SK-N-SH (cell line): Measurements from ENCODE around the gene CALCR. TPM values are rescaled to one million over a fixed set of nuclear protein-coding genes. Genes with fewer than 3 reads are reported as not detected.

Source experiments
- CTCF ChIA-PET: fragments of 300-600, 350-600 bp; formaldehyde crosslinking; extraction: SDS; loops from one replicate; lab custom pipeline; 2021; lab: Yijun Ruan, JAX
- POLR2A ChIA-PET: fragments of 350-600 bp; sonication (Branson Sonifier 250); formaldehyde crosslinking; extraction: SDS; loops from one replicate; lab custom pipeline; 2020; ENCODE audit warnings: antibody characterized with exemption, inconsistent platforms; lab: Yijun Ruan, JAX
- DNase-seq: peaks from one replicate; pipeline ENCODE4 v3.0.0; 2012
- H2AFZ ChIP-seq: fragments of 200-600 bp; sonication (generic); 2 replicates; pipeline ENCODE4 v1.8.1; 2016; ENCODE audit warnings: antibody characterized with exemption, mild to moderate bottlenecking, low read depth
- H3F3A ChIP-seq: fragments of 200-600 bp; sonication (generic); replicated peaks from 2 replicates; pipeline ENCODE3; 2016; ENCODE audit warnings: antibody characterized with exemption, mild to moderate bottlenecking; ENCODE audit not compliant: insufficient read depth
- H3K27ac ChIP-seq, 2 experiments: fragments of 200-500 bp in 1 of 2; fragments of 200-600 bp in 1 of 2; sonication (Bioruptor generic) in 1 of 2; sonication (generic), shearing (Covaris generic) in 1 of 2; 2 replicates each; pipeline versions ENCODE4 v1.5.1 to v1.6.1; 2014 to 2016; ENCODE audit warnings: low read depth in 2 of 2, inconsistent platforms in 1 of 2, low read length in 1 of 2, mild to moderate bottlenecking in 1 of 2, mixed read lengths in 1 of 2
- H3K27me3 ChIP-seq: fragments of 200-600 bp; sonication (generic), shearing (Covaris generic); 2 replicates; pipeline ENCODE4 v1.6.1; 2016; ENCODE audit warnings: mixed run types; ENCODE audit not compliant: insufficient read depth
- H3K36me3 ChIP-seq, 2 experiments: fragments of 200-500 bp in 1 of 2; fragments of 200-600 bp in 1 of 2; sonication (Bioruptor generic) in 1 of 2; sonication (generic) in 1 of 2; replicated peaks in 1 of 2; 2 replicates each; pipeline versions ENCODE3 to v1.5.1; 2014 to 2016; ENCODE audit warnings: low read length in 1 of 2, mild to moderate bottlenecking in 1 of 2; ENCODE audit not compliant: insufficient read depth in 2 of 2, control insufficient read depth in 1 of 2
- H3K4me1 ChIP-seq, 2 experiments: fragments of 200-500 bp in 1 of 2; fragments of 200-600 bp in 1 of 2; sonication (Bioruptor generic) in 1 of 2; sonication (generic), shearing (Covaris generic) in 1 of 2; 2 replicates each; pipeline versions ENCODE4 v1.5.1 to v1.6.1; 2014 to 2016; ENCODE audit warnings: low read depth in 1 of 2, low read length in 1 of 2, mixed run types in 1 of 2; ENCODE audit not compliant: insufficient read depth in 2 of 2, control insufficient read depth in 1 of 2
- H3K4me2 ChIP-seq: fragments of 200-600 bp; sonication (generic), shearing (Covaris generic); 2 replicates; pipeline ENCODE4 v1.6.1; 2017; ENCODE audit warnings: mixed run types
- H3K4me3 ChIP-seq, 2 experiments: fragments of 200-500 bp in 1 of 2; fragments of 200-600 bp in 1 of 2; sonication (Bioruptor generic) in 1 of 2; sonication (generic), shearing (Covaris generic) in 1 of 2; 2 replicates each; pipeline versions ENCODE4 v1.5.1 to v1.8.1; 2014 to 2016; ENCODE audit warnings: low read depth in 2 of 2, inconsistent platforms in 1 of 2, low read length in 1 of 2, mild to moderate bottlenecking in 1 of 2, mixed read lengths in 1 of 2, moderate library complexity in 1 of 2
- H3K79me2 ChIP-seq: fragments of 200-600 bp; sonication (generic); 2 replicates; pipeline ENCODE4 v1.8.1; 2017; ENCODE audit warnings: mild to moderate bottlenecking; ENCODE audit not compliant: insufficient read depth
- H3K9ac ChIP-seq: fragments of 200-600 bp; sonication (generic); 2 replicates; pipeline ENCODE4 v1.6.1; 2017; ENCODE audit warnings: mixed run types
- H3K9me2 ChIP-seq: fragments of 200-600 bp; sonication (generic); 2 replicates; pipeline ENCODE4 v1.6.1; 2017; ENCODE audit warnings: mixed run types
- H3K9me3 ChIP-seq: fragments of 200-600 bp; sonication (generic); 2 replicates; pipeline ENCODE4 v1.6.1; 2017; ENCODE audit warnings: mixed run types, mild to moderate bottlenecking, moderate library complexity
- H4K20me1 ChIP-seq: fragments of 200-600 bp; sonication (generic); 2 replicates; pipeline ENCODE4 v1.6.1; 2017; ENCODE audit warnings: mild to moderate bottlenecking, mixed run types; ENCODE audit not compliant: insufficient read depth
- CHD2 ChIP-seq: fragments of 150-350 bp; IDR thresholded peaks from 2 replicates; pipeline ENCODE4 v1.6.1; 2018; ENCODE audit warnings: low read length; ENCODE audit not compliant: partially characterized antibody
- GABPA ChIP-seq: IDR thresholded peaks from 2 replicates; pipeline ENCODE4 v1.4.0; 2012; ENCODE audit warnings: low read depth, mild to moderate bottlenecking
- GATA2 ChIP-seq: sonication (generic); formaldehyde crosslinking; IDR thresholded peaks from 2 replicates; pipeline ENCODE4 v1.5.0; 2020; ENCODE audit warnings: mild to moderate bottlenecking, missing genetic modification reagents
- JUND ChIP-seq: IDR thresholded peaks from 2 replicates; pipeline ENCODE4 v1.4.0; 2012
- MEF2A ChIP-seq: IDR thresholded peaks from 2 replicates; pipeline ENCODE4 v1.4.0; 2012; ENCODE audit warnings: low read depth, borderline replicate concordance
- MXI1 ChIP-seq: IDR thresholded peaks from 2 replicates; pipeline ENCODE4 v1.6.1; 2012; ENCODE audit warnings: mild to moderate bottlenecking, low read depth, low read length, improper control_type of control experiment
- NFIC ChIP-seq: IDR thresholded peaks from 2 replicates; pipeline ENCODE4 v1.4.0; 2012; ENCODE audit warnings: borderline replicate concordance
- POLR2AphosphoS5 ChIP-seq: IDR thresholded peaks from 2 replicates; pipeline ENCODE4 v1.6.1; 2012; ENCODE audit warnings: low read depth, low read length
- RCOR1 ChIP-seq: fragments of 150-350 bp; IDR thresholded peaks from 2 replicates; pipeline ENCODE4 v1.6.1; 2017; ENCODE audit warnings: antibody characterized with exemption, low read length
- RXRA ChIP-seq: IDR thresholded peaks from 2 replicates; pipeline ENCODE4 v1.4.0; 2012; ENCODE audit warnings: low read depth, mild to moderate bottlenecking, borderline replicate concordance
- TEAD4 ChIP-seq: IDR thresholded peaks from 2 replicates; pipeline ENCODE4 v1.4.0; 2012; ENCODE audit warnings: mild to moderate bottlenecking, borderline replicate concordance; ENCODE audit not compliant: insufficient read depth
- WGBS: methylation state at CpG from one replicate; pipeline ENCODE4 v1.1.6; 2017; ENCODE audit warnings: low lambda C conversion rate; 5-methylcytosine and 5-hydroxymethylcytosine counted together
- polyA plus RNA-seq, 3 experiments: library from polyadenylated mRNA; depleted of rRNA; stranded (reverse); fragments of >200 nt; gene quantifications; 2 replicates each; pipeline ENCODE4 v1.2.3, GENCODE V29; 2012
- TF ChIP-seq, protein P1 (sequence below): fragments of 150-350 bp; IDR thresholded peaks from 2 replicates; pipeline ENCODE4 v1.6.1; 2017; ENCODE audit warnings: antibody characterized with exemption, low read length, low read depth, borderline replicate concordance
- TF ChIP-seq, protein P2 (sequence below): IDR thresholded peaks from 2 replicates; pipeline ENCODE4; 2012
- TF ChIP-seq, protein P3 (sequence below): IDR thresholded peaks from 2 replicates; pipeline ENCODE4 v1.6.1; 2012; ENCODE audit warnings: mild to moderate bottlenecking, low read depth, low read length, moderate library complexity
- TF ChIP-seq, protein P4 (sequence below): IDR thresholded peaks from 2 replicates; pipeline ENCODE4 v1.4.0; 2012; ENCODE audit warnings: low read depth

The CALCR gene
- polyA plus RNA-seq, 1 of the 3 experiments (the other 2 are of a cell fraction), result 0.12 TPM

DNA sequence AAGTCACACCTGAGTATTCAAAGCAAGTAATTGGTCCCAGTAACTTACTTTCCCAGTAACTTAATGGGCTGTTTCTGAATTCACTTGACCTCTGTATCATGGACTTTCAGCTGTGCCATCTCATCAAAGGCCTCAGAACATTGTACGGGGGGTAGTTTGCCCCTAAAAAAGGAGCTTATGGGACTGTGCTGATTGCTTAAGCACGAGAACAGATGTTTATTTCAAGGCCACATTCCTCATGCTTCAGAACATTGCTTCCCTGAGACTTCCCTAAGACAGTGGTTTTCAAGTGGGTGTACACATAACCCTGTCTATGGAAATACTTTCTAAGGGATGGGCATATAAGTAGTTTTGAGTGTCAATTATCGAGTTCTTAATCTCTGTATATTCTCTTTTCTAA lies 26.8 kb downstream of the CALCR start:
- Histone ChIP-seq H3K27me3 (no peaks in the 10 kb centered on the region), H3K9me2 (no peaks in the 10 kb centered on the region), H3F3A (no peaks in the 10 kb centered on the region), H3K4me1 (no peaks in the 10 kb centered on the region), H3K79me2 (no peaks in the 10 kb centered on the region), H3K4me2 (no peak overlapping the region), H3K27ac (no peak overlapping the region)
- TF ChIP-seq POLR2AphosphoS5 (no peak), MEF2A (no peak), RCOR1 (no peak), NFIC (no peak), GATA2 (CRISPR knock-in tag) (no peak), MXI1 (no peak), CHD2 (no peak), GABPA (no peak), TEAD4 (no peak), JUND (no peak), RXRA (no peak)
- TF ChIP-seq, protein P1, sequence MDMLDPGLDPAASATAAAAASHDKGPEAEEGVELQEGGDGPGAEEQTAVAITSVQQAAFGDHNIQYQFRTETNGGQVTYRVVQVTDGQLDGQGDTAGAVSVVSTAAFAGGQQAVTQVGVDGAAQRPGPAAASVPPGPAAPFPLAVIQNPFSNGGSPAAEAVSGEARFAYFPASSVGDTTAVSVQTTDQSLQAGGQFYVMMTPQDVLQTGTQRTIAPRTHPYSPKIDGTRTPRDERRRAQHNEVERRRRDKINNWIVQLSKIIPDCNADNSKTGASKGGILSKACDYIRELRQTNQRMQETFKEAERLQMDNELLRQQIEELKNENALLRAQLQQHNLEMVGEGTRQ, result no peak
- TF ChIP-seq, protein P2, sequence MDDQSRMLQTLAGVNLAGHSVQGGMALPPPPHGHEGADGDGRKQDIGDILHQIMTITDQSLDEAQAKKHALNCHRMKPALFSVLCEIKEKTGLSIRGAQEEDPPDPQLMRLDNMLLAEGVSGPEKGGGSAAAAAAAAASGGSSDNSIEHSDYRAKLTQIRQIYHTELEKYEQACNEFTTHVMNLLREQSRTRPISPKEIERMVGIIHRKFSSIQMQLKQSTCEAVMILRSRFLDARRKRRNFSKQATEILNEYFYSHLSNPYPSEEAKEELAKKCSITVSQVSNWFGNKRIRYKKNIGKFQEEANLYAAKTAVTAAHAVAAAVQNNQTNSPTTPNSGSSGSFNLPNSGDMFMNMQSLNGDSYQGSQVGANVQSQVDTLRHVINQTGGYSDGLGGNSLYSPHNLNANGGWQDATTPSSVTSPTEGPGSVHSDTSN, result no peak
- TF ChIP-seq, protein P3, sequence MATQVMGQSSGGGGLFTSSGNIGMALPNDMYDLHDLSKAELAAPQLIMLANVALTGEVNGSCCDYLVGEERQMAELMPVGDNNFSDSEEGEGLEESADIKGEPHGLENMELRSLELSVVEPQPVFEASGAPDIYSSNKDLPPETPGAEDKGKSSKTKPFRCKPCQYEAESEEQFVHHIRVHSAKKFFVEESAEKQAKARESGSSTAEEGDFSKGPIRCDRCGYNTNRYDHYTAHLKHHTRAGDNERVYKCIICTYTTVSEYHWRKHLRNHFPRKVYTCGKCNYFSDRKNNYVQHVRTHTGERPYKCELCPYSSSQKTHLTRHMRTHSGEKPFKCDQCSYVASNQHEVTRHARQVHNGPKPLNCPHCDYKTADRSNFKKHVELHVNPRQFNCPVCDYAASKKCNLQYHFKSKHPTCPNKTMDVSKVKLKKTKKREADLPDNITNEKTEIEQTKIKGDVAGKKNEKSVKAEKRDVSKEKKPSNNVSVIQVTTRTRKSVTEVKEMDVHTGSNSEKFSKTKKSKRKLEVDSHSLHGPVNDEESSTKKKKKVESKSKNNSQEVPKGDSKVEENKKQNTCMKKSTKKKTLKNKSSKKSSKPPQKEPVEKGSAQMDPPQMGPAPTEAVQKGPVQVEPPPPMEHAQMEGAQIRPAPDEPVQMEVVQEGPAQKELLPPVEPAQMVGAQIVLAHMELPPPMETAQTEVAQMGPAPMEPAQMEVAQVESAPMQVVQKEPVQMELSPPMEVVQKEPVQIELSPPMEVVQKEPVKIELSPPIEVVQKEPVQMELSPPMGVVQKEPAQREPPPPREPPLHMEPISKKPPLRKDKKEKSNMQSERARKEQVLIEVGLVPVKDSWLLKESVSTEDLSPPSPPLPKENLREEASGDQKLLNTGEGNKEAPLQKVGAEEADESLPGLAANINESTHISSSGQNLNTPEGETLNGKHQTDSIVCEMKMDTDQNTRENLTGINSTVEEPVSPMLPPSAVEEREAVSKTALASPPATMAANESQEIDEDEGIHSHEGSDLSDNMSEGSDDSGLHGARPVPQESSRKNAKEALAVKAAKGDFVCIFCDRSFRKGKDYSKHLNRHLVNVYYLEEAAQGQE, result no peak
- TF ChIP-seq, protein P4, sequence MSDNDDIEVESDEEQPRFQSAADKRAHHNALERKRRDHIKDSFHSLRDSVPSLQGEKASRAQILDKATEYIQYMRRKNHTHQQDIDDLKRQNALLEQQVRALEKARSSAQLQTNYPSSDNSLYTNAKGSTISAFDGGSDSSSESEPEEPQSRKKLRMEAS, result no peak
- TF ChIP-seq, all 33 proteins: peak for 0
- H3K9ac ChIP-seq, result no peak overlapping the region
- WGBS, result 26% methylated on average over 3 of the region's 3 CpGs
- DNase-seq, result no peak
- ChIA-PET POLR2A (no interaction called here), CTCF (interaction anchor here (0.6 to 6.6 kb wide), 7 partner anchors 21 to 1863 kb away, joined by 3 to 88 read pairs (median 4); no protein-coding TSS in a partner anchor)
- H3K4me3 ChIP-seq, result no peak overlapping the region
- no peaks in the 10 kb centered on the region for H3K36me3 ChIP-seq
- H3K9me3 ChIP-seq, result no peaks in the 10 kb centered on the region
- H4K20me1 ChIP-seq, result no peaks in the 10 kb centered on the region
- H2AFZ ChIP-seq, result no peak overlapping the region
